GM19328 (cell line): ENCODE measurements around the gene NSUN2.
A peak's percentile ranks its signal among the peaks of the same experiment; 100 is the strongest.
"Not testable (repeated sequence)": the region's sequence is repeated elsewhere in the genome, so short reads cannot be mapped to it uniquely, and the experiment has no call there.

Experiments
- ATAC-seq: cut with Tn5 transposase; IDR thresholded peaks from one replicate; pipeline ENCODE4 v1.9.1; 2021; ENCODE audit warnings: mild to moderate bottlenecking, moderate library complexity; ENCODE audit not compliant: unreplicated experiment

NSUN2 gene

DNA sequence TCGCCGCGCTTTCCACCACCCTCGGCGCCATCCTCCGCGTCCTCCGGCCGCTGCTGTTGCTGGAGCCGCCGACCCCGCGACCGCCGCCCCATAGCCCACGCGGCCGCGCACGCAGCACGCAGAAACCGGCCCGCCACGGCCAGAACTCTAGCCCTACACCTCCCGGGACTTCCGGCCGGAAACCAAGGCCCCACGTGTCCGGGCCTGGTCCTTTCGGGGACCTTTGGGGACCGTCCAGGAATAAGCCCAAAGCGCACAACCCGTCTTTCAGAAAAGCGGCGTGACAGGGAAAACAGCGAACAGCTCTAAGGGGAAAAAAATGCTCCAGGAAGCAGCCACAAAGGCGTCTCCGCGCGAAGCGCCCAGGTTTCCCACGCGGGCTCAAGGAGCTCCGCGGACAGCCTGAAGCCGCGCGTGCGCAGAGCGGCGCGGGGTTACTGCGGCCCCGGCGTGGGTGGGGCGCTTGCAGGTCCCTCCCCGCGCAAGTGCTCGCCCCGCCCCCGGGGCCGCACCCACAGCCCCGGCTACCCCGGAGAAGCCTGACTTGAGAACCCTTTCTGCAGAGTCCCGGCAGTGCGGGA lies at the start of gene NSUN2, which contains the start of gene SRD5A1:
NSUN2 (minus strand) TSS at position 157 of the 581 bp plus-strand sequence; CDS start at position 92, 65 bp downstream.
SRD5A1 (plus strand) TSS at position 553 of the 581 bp plus-strand sequence. CDS start 137 bp downstream, outside the sequence.
- ATAC-seq, result peak; percentile 88

DNA sequence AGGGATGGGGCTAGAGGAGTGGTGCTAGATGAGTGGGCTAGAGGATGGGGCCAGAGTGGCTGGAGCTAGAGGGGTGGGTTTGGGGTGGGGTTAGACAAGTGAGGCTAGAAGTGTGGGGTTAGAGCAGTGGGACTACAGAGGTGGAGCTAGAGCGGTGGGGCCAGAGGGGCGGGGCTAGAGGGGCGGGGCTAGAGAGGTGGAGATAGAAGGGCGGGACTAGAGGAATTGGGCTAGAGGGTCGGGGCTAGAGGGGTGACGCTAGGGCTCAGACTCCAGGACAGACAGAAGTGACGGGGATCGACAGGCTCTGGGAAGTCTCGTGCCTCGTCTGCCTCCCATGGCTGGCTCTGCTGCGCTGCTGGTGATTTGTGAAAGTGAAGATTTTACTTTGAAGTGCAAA lies 49.4 kb upstream of the NSUN2 start:
- no peak for ATAC-seq

DNA sequence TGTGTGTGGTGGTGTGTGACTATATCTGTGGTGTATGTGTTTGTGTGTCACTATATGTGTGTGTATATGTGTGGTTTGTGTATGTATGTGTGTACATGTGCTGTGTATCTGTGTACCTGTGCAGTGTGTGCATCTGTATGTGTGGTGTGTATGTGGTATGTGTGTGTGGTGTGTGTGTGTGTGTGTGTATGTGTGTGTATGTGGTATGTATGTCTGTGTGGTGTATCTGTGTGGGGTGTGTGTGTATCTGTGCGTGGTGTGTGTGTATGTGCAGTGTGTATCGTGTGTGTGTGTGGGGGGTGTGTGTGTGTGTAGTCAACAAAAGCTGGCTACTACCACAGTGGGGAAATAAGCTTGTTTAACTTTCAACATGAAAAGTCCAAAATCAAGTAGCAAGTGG lies 48.8 kb upstream of the NSUN2 start:
- ATAC-seq, result no peak

DNA sequence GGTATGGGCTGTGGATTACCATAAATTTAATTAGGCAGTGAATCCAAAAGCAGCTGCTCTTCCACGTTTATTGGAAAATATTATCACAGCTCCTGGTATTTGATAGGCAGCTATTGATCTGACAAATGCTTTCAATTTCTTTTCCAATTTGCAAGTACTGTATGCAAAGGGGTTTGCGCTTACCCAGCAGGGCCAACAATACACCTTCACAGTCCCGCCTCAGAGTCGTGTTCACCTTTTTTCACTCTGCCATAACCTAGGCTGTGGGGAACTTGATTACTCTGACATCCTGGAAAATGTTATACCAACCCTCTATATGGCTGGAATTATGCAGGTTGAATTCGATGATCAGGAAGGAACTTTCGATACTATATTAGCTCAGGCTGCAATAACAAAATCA lies 48.1 kb upstream of the NSUN2 start:
- no peak for ATAC-seq

GRCh38 chr5:6678385-6678784 lies 45.5 kb upstream of the NSUN2 start:
- no peak for ATAC-seq

DNA sequence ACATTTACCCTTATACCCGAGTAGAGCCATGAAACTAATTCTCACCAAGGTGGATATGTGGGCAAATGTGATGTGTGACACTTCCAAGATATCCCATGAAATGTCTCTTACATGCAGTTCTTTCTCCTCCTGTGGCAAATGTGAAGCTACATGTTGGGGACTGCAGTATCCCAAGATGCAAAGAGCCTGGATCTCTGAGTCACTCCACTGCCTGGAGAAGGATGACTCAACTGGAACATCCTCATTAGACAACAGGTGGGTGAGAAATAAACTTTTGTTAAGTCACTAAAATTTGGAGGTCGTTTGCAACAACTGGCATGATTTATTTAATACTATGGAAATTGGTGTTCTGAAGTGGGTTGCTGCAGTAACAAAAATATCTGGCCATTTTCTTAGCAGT lies 43.9 kb upstream of the NSUN2 start:
- ATAC-seq, result no peak

- no peak for ATAC-seq
Measured at GRCh38 chr5:6675784-6676491, 43.1 kb upstream of the NSUN2 start.

- no peak for ATAC-seq
Measured at GRCh38 chr5:6674886-6675285, 42.0 kb upstream of the NSUN2 start.

- ATAC-seq, result no peak
Measured at GRCh38 chr5:6674421-6674820, 41.6 kb upstream of the NSUN2 start.

DNA sequence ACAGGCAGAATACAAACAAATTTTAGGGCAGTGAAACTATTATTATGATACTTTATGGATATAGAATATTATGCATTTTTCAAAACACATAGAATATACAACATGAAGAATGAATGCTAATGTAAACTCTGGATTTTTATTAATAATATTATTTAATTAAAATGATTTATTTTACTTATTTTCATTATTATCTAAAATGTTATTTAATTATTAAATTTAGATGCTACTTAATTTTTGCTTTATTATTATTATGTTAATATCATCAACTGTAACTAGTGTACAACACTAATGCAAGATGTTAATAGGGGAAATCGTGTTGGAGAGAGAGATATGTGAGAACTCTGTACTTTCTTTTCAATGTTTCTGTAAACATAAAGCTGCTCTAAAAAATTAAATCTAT lies 41.1 kb upstream of the NSUN2 start:
- no peak for ATAC-seq

DNA sequence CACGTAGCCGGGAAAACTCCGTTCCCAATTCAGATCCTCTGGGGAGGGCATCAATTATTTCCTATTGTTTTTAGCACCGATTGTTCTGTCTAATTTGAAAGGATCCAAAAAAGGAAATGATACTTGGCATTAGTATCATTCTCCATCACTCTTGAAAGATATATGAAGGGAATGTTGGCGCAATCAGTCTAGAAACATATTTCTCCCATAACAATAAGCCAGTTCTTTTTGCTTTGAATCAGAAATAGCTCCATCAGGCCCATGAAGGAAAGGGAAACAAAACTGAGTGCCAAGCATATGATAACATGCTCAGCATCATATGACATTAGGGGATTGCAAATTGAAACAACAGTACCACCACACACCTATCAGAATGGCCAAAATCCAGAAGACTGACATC lies 40.2 kb upstream of the NSUN2 start:
- ATAC-seq, result no peak

DNA sequence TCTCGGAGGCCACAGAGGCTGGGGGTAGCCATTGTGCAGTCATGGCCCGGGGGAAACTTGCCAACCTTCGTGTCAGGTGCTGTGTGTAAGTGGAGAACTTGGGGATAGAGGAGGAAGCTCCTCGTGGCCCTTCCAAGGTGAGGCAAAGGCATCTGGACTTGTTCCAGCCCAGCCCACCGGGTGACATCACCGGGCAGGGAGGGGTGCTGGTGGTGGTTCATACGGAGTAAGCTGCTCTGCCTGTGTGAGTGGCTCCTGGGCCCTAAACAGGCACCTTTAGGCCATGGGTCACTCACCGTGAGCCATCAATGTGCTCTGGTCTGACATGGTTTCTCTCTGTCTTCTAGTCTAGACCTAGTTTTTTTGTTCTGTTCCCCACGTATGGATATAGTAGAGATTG lies 35.9 kb upstream of the NSUN2 start:
- not testable (repeated sequence) for ATAC-seq

DNA sequence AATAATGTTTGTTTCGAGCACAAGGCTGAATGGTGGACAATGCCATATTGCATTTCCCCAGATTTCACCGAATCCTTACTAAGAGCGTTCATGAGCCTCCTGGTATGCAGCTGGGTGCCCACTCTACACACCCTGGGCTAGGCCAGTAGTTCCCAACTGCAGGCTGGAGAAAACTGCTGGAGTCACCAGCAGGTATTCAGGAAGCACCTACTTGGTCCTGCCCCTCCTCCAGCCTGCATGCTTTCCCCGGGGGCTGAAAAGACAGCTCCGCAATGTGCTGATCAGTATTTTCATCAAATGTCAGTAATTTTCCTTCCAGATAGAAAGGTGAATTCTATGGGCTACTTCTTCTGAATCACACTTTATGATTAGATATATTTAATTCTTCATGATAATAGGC lies 34.8 kb upstream of the NSUN2 start:
- ATAC-seq, result no peak

DNA sequence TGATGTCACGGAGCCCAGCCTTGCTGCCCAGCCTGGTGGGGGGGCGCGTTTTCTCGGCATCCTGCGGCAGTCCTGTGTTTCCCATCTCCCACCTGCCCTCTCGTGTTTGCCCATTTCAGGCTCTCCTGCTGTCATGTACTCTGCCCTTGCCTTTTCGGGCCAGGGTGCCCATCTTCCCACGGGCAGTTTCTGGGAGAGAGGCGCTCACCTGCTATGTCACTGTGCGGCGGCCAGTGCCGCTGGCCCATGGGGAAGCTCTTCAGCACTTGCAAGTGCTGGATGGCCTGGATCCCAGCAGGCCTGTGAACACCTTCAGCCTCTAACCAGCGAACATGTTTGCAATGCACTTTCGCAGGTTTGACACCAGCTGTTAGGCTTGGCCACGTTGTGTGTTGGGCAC lies 33.9 kb upstream of the NSUN2 start:
- no peak for ATAC-seq

DNA sequence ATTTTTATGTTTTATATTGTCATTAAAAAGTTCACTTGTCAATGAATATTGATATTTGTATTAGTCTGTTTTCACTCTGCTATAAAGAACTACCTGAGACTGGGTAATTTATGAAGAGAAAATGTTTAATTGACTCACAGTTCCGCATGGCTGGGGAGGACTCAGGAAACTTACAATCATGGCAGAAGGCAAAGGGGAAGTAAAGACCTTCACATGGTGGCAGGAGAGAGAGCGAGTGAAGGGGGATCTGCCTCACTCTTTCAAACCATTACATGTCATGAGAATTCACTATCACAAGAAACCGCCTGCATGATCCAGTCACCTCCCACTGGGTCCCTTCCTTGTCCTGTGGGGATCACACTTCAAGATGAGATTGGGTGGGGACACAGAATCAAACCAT lies 27.8 kb upstream of the NSUN2 start:
- peak; percentile 53 for ATAC-seq

DNA sequence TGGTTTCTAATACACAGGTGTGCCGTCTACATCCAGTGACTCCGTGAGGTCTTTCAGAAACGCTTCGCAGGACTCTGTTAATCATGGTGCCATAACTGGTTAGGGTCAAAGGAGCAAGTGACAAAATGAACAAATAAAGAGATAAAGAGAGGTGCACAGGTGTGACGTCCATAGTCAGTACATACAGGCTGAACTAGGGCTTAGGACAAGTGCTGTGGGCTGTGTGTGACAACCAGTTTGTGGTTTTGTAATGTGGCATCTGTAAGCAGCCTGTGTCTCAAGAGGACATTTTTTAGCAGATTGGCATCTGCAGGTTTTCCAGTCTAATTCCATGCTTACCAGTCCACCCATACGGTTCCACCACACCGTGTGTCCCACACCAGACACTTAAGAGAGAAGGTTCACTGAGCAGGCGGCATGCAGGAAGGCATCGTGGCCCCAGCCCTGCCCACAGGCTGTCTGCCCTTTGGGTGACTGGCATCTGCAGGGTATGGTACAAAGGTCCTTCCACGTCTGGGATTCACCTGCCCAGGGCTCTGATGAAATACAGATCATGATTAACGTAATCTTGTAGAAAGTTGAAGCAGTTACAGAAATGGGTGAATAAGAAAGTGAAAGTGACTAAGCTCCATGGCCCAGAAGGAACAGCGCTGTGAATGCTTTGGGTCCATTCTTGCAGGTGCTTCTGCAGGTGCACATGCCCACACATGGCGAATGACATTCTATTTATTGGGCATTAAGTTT lies 27.3 kb upstream of the NSUN2 start:
- peak; percentile 85 for ATAC-seq

GRCh38 chr5:6656680-6657079 lies 23.8 kb upstream of the NSUN2 start:
- ATAC-seq, result no peak

DNA sequence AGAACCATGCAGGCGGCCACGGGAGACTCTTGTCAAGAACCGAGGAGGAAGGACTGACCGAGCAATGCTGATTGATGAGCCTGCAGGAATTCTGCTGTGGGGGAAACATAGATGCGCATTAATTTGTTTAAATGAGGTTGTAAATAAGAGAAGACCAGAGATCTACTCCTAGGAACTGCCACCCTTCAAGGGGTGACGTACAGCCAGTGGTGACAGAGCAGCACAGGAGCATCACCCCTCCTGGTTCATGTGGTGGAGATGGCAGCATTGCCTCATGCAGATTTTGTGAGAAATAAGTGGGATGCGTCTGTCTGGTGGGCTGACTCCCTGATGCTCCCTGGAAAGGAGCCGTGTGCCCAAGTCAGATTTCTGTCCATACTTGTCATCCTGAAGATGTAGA lies 22.6 kb upstream of the NSUN2 start:
- ATAC-seq, result no peak

DNA sequence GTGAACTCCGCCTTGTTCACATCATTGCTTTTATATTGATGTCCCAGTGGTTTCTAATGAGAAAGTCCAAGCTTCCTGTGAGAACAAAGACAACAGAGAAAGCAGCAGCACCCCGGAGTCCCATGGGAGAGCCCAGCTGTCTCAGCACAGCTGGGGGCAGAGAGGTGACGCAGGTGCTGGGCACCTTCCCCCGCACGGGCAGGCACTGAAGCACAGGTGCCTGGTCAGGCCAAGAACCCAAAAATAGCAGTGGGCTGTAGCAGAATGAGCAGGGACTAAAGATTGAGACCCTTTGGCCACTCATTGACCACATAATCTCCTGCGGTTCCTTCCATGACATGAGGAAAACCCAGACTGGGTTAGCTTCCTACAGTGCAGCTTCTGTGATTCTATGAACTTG lies 19.2 kb upstream of the NSUN2 start:
- peak; percentile 74 for ATAC-seq

DNA sequence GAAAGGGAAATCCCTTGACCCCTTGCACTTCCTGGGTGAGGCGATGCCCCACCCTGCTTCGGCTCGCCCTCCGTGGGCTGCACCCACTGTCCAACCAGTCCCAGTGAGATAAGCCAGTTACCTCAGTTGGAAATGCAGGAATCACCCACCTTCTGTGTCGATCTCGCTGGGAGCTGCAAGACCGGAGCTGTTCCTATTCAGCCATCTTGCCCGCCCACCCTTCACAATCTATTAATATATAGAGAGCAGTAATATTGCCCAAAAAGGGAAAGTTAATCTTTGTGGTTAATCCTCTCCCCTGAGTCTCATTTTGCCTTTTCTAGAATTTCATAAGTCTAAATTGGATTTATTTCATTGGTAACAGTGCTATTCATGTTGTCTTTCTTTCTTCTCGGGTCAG lies 16.8 kb upstream of the NSUN2 start:
- ATAC-seq, result no peak

DNA sequence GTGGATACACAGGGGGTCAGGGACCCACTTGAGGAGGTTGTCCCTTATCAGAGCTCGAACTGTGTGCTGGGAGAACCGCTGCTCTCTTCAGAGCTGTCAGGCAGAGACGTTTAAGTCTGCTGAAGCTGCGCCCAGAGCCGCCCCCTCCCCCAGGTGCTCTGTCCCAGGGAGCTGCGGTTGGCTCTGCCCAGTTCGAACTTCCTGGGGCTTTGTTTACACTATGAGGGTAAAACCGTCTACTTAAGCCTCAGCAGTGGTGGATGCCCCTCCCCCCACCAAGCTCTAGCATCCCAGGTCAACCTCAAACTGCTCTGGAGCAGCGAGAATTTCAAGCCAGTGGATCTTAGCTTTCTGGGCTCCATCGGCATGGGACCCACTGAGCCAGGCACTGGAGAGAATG lies 16.3 kb upstream of the NSUN2 start:
- ATAC-seq, result no peak
